H7 (cell line): ENCODE data around the gene RAPGEF4. TPM values are rescaled to one million over a fixed set of nuclear protein-coding genes. Genes with fewer than 3 reads are reported as not detected.

Experiments
- DNase-seq: peaks from one replicate; pipeline ENCODE4 v3.0.0; 2012
- H3K27me3 ChIP-seq: 2 replicates; pipeline ENCODE4 v1.6.0; 2011; ENCODE audit warnings: mild to moderate bottlenecking, low read length; ENCODE audit not compliant: control insufficient read depth, insufficient read depth
- H3K36me3 ChIP-seq: replicated peaks from 2 replicates; pipeline ENCODE4 v1.5.1; 2011; ENCODE audit warnings: low read length; ENCODE audit not compliant: control insufficient read depth, insufficient read depth
- H3K4me3 ChIP-seq: 2 replicates; pipeline ENCODE4 v1.5.1; 2011; ENCODE audit warnings: low read depth, mild to moderate bottlenecking, control low read depth, low read length, moderate library complexity; ENCODE audit not compliant: insufficient read depth
- total RNA-seq: library from RNA; depleted of rRNA; stranded (reverse); fragments of >200 nt; shearing (Covaris generic); gene quantifications from 2 replicates; pipeline ENCODE4 v1.2.3, GENCODE V29; 2014

RAPGEF4 gene
- total RNA-seq, 1 experiment from 2014 or later = 0.69 TPM

DNA sequence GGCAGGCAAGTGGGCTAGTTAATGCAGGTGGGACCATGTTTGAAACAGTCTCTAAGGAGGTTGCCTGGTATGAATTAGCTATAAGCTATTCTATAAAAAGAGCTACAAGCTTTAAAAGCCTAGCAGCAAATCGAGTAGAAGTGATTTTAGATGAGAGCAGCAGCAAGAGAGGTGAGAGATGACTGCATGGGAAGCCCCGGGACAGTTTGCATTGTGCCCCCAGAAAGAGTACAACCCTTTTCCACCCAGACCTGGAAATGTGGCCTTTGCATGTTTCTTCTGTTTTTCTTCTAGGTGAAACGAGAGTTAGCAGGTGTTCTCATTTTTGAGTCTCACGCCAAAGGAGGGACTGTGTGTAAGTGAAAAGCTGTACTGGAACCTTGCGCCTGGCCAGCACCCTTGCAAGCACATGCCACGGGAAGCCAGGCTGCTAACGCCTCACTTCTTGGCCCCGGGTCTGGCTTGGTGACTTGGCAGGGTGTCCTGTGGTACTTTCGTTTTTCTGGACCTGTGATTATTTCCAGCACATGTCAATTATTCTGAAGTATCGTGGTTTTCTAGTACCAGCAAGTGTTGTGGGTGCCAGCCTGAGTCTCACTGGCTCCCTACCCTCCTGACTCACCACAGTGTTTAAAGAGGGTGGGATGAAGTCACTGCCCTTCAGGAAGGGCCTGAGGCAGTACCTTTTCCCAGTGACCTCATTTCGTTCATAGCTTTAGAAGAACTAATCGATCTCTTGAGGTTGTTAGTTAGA, 249.7 kb downstream of the RAPGEF4 start:
- no peak overlapping the region for H3K4me3 ChIP-seq
- H3K36me3 ChIP-seq = no peaks in the 10 kb centered on the region
- no peak for DNase-seq
- no peaks in the 10 kb centered on the region for H3K27me3 ChIP-seq

DNA sequence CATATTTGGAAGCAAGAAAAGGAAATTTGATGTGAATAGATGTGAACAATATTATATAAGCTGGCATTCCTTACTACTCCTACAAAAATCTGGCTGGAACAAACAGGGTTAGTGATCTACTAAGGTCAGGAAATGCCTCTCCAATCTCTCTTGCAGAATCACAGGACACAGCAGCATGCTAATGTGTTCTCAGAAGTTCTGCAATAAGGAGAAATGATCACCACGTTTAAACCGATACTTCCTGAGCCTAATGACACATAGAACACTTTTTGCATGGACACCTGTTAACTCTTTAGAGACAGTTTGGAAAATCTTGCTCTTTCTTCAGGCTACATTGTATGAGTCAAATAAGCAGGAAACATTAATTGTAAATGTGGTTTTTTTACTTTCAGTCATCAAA, 250.4 kb downstream of the RAPGEF4 start:
- no peak overlapping the region for H3K4me3 ChIP-seq
- no peaks in the 10 kb centered on the region for H3K27me3 ChIP-seq

DNA sequence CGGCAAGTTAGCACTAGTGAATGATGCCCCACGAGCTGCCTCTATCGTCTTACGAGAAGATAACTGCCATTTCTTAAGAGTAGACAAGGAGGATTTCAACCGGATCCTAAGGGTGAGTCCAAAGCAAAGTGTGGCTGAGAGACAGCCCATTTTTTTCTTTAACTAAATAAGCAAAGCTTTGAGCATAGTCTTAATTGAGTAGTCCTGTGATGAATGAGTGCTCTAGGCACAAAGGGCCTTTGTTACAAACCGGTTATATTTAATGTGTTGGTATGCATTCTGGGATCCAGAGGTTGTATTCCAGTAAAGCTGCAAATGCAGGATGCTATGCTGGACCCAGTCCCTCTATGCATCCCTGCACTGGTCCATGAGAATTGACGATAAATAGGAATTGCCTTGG, 253.1 kb downstream of the RAPGEF4 start:
- Histone ChIP-seq H3K27me3 (no peaks in the 10 kb centered on the region), H3K36me3 (no peaks in the 10 kb centered on the region), H3K4me3 (no peak overlapping the region)
- no peak for DNase-seq

More for the DNA sequence above, 250.4 kb downstream of the RAPGEF4 start:
- DNase-seq = no peak
- H3K36me3 ChIP-seq = no peaks in the 10 kb centered on the region

- no peaks in the 10 kb centered on the region for H3K27me3 ChIP-seq
- no peak for DNase-seq
- no peak overlapping the region for H3K4me3 ChIP-seq
- no peaks in the 10 kb centered on the region for H3K36me3 ChIP-seq
These were observed 255.4 kb downstream of the RAPGEF4 start for GRCh38 chr2:172991031-172991430.

DNA sequence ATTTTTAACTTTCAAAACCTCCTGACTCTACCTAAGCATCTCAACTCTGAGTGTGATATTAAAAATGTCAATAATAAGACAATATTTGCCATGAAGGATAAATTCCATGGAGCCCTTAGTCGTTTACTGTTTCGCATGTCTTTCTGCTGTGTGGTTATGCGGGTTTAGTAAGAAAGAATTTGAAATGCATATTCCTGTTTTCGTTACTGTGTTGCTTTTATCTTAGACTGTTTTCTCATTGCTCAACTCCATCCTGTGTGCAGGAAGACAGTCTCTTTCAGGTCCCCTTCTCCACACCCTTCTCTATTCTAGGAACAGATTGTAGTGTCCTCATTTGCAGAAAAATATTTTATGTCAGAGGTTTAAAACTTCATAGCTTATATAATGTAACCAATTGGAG, 257.5 kb downstream of the RAPGEF4 start:
- Histone ChIP-seq H3K4me3 (no peak overlapping the region), H3K27me3 (no peaks in the 10 kb centered on the region), H3K36me3 (no peaks in the 10 kb centered on the region)
- no peak for DNase-seq

- Histone ChIP-seq H3K27me3 (no peaks in the 10 kb centered on the region), H3K4me3 (no peak overlapping the region), H3K36me3 (no peaks in the 10 kb centered on the region)
- DNase-seq = no peak
These were observed 258.5 kb downstream of the RAPGEF4 start for GRCh38 chr2:172993931-172994717.

DNA sequence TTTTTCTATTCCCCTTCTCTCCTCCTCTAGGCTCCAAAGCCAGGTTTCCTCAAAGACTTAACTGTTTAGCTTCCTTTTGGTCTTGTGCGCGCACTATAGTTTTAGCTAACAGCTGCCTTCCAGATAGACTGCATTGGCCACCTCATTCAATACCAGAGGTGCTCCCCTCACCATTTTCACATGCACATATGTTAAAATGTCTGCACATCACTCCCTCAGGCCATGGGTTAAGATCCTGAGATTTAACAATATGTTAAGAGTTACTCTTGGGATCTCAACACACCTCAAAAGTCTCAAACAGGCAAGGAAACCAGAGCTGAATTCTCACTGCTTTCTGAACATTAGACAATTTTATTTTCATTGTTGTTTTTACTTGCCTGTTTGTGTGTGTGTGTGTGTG, 259.2 kb downstream of the RAPGEF4 start:
- Histone ChIP-seq H3K4me3 (no peak overlapping the region), H3K36me3 (no peaks in the 10 kb centered on the region)

DNA sequence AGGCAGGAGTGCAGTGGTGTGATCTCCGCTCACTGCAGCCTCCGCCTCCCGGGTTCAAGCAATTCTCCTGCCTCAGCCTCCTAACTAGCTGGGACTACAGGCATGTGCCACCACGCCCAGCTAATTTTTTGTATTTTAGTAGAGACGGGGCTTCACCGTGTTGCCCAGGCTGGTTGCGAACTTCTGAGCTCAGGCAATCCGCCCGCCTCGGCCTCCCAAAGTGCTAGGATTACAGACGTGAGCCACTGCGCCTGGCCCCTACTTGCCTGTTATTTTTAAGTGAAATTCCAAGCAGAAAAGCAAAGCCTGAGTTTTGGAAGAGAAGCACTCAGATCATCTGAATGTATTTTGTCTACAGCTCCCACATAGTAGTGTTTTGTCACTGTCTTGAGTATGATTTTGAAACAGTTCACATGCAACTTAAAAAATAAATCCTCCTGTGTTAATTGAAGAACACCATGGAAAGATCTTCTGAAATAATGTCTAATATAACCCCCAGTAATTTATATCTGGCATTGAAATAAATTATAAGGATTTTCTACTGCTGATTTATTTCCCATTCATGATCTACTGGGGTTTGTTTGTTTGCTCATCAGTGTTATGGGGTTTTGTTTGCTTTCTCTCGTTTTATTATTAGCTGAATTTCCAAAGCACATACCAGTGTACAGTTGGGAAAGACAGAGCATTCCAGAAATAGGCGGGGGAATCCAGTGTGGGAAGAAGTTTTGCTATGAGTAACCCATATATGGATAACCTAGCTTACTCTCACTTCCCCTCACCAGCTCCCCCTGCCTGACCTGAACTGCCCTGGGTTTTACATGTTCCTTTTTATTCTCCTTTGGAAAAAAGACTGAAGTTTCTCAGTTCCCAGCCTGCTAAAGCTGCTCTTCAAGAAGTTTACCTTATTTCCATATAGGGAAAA, 259.9 kb downstream of the RAPGEF4 start:
- Histone ChIP-seq H3K36me3 (no peaks in the 10 kb centered on the region), H3K27me3 (no peaks in the 10 kb centered on the region), H3K4me3 (no peak overlapping the region)
- DNase-seq = no peak

More for the DNA sequence above, 259.2 kb downstream of the RAPGEF4 start:
- no peak for DNase-seq
- H3K27me3 ChIP-seq = no peaks in the 10 kb centered on the region

GRCh38 chr2:172996387-172996961, 260.8 kb downstream of the RAPGEF4 start:
- Histone ChIP-seq H3K4me3 (no peak overlapping the region), H3K36me3 (no peaks in the 10 kb centered on the region), H3K27me3 (no peaks in the 10 kb centered on the region)
- no peak for DNase-seq

GRCh38 chr2:172997031-172997430, 261.4 kb downstream of the RAPGEF4 start:
- no peak for DNase-seq
- no peaks in the 10 kb centered on the region for H3K27me3 ChIP-seq
- H3K4me3 ChIP-seq = no peak overlapping the region
- no peaks in the 10 kb centered on the region for H3K36me3 ChIP-seq

DNA sequence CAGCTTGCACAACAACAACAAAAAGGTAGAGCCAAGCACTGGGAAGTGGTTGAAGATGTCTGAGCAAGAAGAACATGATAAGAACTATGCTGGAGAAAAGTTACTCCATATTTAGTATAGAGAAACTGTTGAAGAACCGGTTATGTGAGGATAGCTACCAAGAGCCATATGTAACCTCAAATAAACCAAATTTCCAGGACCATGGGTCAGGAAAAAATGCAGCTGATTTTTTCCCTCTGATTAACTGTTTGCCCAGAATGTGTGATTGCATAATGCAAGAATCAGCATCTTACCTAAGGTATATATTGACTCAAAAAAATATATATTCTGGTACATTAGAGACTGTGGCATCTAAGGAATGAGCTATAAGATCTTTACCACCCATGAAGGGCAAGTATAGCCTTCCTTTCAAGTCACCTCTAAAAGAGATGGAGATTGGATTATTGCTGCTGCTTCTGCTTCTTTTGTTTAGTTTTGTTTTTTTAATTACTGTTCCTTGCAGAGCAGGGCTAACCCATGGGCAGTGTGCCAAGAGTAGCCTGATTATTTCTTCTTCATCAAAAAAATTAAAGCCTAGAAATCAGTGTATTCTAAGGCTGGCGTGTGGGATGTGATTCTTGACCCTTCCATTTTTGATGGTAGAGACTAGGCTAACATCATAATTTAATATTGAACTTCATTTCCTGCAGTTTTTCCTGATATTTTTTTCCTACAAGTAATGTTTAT, 263.1 kb downstream of the RAPGEF4 start:
- no peak for DNase-seq

DNA sequence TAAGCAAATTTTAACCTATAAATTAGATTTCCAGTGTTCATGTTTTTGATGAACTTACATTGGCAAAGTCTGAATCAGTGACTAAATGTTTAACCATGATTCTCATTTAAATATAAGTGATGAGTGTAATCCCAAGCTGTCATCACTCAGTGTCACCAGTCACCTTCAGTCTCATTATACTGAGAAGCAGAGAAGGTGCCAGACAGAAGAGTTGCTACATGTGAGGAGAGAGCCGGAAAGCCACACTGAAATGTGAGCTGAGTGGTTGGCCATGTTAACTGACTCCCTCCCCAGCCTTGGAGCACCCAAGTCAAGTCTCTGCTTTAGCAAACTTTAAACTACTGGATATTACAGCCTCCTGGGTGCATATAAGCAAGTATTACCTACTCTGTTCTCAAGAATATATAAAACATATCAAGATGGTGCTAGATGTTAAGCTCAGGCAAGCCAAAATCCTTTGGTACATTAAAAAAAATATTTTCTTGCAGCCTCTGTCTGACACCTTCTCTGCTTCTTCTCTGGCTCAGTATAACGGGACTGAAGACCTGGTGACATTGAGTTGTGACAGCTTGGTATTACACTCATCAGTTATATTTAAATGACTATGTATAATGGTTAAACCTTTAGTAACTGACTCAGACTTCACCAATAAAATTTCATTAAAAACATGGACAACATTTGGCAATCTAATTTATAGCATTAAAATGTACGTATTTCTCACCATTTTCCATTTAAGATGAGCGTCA, 264.2 kb downstream of the RAPGEF4 start:
- H3K4me3 ChIP-seq = no peak overlapping the region

More for the DNA sequence above, 263.1 kb downstream of the RAPGEF4 start:
- H3K36me3 ChIP-seq = no peaks in the 10 kb centered on the region
- H3K27me3 ChIP-seq = no peaks in the 10 kb centered on the region
- no peak overlapping the region for H3K4me3 ChIP-seq

More for the DNA sequence above, 264.2 kb downstream of the RAPGEF4 start:
- H3K27me3 ChIP-seq = no peaks in the 10 kb centered on the region
- no peaks in the 10 kb centered on the region for H3K36me3 ChIP-seq
- DNase-seq = no peak
